ENCODE results near the gene KYNU.

Gene KYNU

GRCh38 chr2:143087033-143087432, 209.6 kb downstream of the KYNU start:
- no peaks in the 10 kb centered on the region for H3K4me1 ChIP-seq (ENCODE audit: control insufficient read depth, insufficient read depth, low read length)
- POLR2A ChIA-PET: no interaction called here
- CTCF ChIA-PET: interaction anchor here (0.8 kb wide), 1 partner anchor 17 kb away, joined by 3 read pairs; no protein-coding TSS in a partner anchor
- TF ChIP-seq ZNF140 (tag by site-specific recombination; IDR thresholded peaks at IDR 0.05) (no peak), ZNF266 (tag by site-specific recombination; IDR thresholded peaks at IDR 0.05; ENCODE audit: low read depth) (no peak), AEBP2 (tag by site-specific recombination; IDR thresholded peaks at IDR 0.05; ENCODE audit: borderline replicate concordance) (no peak), ZNF580 (tag by site-specific recombination; IDR thresholded peaks at IDR 0.05) (no peak), ZNF398 (tag by site-specific recombination; IDR thresholded peaks at IDR 0.05) (no peak), ZNF174 (tag by site-specific recombination; IDR thresholded peaks at IDR 0.05) (no peak), ZNF677 (tag by site-specific recombination; IDR thresholded peaks at IDR 0.05) (no peak), TSHZ1 (tag by site-specific recombination; IDR thresholded peaks at IDR 0.05; ENCODE audit: borderline replicate concordance) (no peak), ZNF639 (tag by site-specific recombination; IDR thresholded peaks at IDR 0.05) (no peak), EGR2 (tag by site-specific recombination; IDR thresholded peaks at IDR 0.05; ENCODE audit: low read depth) (no peak), YY2 (tag by site-specific recombination; IDR thresholded peaks at IDR 0.05) (no peak), PRDM2 (tag by site-specific recombination; IDR thresholded peaks at IDR 0.05; ENCODE audit: borderline replicate concordance) (no peak), KLF16 (tag by site-specific recombination; IDR thresholded peaks at IDR 0.05) (no peak), ZNF555 (tag by site-specific recombination; conservative IDR thresholded peaks at IDR 0.05) (no peak), ZFP69B (tag by site-specific recombination; IDR thresholded peaks at IDR 0.05) (no peak), ZNF670 (tag by site-specific recombination; IDR thresholded peaks at IDR 0.05; ENCODE audit: low read depth) (no peak), ZNF596 (tag by site-specific recombination; IDR thresholded peaks at IDR 0.05) (no peak)
- H3K36me3 ChIP-seq (ENCODE audit: control insufficient read depth in 2 of 2, insufficient read depth in 1 of 2, low read length in 2 of 2): no peaks in the 10 kb centered on the region
- no peaks in the 10 kb centered on the region for H3K9me3 ChIP-seq (ENCODE audit: control insufficient read depth, insufficient read depth, low read depth, low read length)
- no peak overlapping the region for H3K27ac ChIP-seq (ENCODE audit: extremely low read depth, low read depth, low read length)
- H3K4me3 ChIP-seq (ENCODE audit: low read depth, low read length): no peak overlapping the region

Data from HEK293 (cell line).